ENCODE data around the gene FGFR3. TPM values are rescaled to one million over a fixed set of nuclear protein-coding genes. Genes with fewer than 3 reads are reported as not detected.

FGFR3 gene
- total and polyA plus RNA-seq, 10 of the 15 experiments (the other 5 are each of a cell fraction or from before 2014, with no cell fraction given): 0.05 to 0.33 (median 0.18) TPM; not detected in 6

DNA sequence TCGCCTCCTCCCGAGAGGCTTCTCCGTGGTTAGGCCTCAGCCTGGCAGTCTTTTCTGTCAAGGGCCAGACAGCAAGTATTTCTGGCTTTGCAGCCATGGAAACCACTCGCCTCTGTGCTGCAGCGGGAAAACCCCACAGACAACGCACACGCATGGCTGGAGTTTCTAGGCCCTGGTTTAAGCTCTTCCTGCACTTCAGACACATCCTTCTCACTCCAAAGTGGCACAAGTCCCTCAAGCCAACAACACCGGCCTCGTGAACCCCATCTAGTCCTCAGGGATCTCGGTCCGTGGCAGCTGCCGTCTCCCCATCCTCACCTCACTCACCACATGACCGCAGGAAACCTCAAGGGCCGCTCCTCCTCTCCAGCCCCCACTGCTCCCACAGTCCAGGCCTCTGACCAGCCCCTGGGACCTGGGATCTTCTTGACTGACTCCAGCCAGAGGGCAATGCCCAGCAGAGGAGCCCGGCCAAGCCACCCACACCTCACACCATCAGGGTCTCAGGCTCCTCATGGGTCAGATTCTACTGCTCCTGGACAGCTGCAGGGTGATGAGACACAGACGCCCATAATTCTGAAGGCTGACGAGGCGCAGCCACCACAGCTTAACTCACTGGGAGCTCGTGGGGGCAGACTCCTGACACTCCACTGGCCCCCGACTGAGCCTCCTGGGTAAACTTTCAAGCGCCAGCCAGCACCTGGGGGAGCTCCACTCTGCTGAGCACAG is 41.1 kb downstream of the FGFR3 start:
- Histone ChIP-seq H3K9ac (ENCODE audit: control insufficient read depth, insufficient read depth, low read length) (peak overlapping the region; percentile 32), H3K79me2 (ENCODE audit: control insufficient read depth, insufficient read depth, low read length) (peaks cover 2% of the 10 kb centered on the region), H3K4me1 (ENCODE audit: control insufficient read depth, insufficient read depth, low read length) (peaks cover 30% of the 10 kb centered on the region), H3K27ac (ENCODE audit: control insufficient read depth, insufficient read depth) (peak overlapping the region; percentile 87), H3K27me3 (replicated peaks in 1 of 2; ENCODE audit: control insufficient read depth in 2 of 2, insufficient read depth in 2 of 2, low read length in 1 of 2) (no peaks in the 10 kb centered on the region), H3K9me3 (replicated peaks; ENCODE audit: control insufficient read depth, insufficient read depth, low read length) (no peaks in the 10 kb centered on the region), H3K4me3 (no peak overlapping the region), H2AFZ (ENCODE audit: control insufficient read depth, low read depth, low read length) (peak overlapping the region; percentile 88), H4K20me1 (ENCODE audit: control insufficient read depth, insufficient read depth) (no peaks in the 10 kb centered on the region), H3K36me3 (ENCODE audit: control insufficient read depth in 2 of 2, insufficient read depth in 2 of 2, low read length in 1 of 2) (peaks cover 20 to 32% of the 10 kb centered on the region in 2 experiments), H3K4me2 (ENCODE audit: control insufficient read depth, insufficient read depth) (peak overlapping the region; percentile 89)
- ChIA-PET POLR2A (interaction anchor here (0.5 to 1.6 kb wide), 8 partner anchors 9 to 575 kb away, joined by 3 to 8 read pairs (median 3); partner anchors contain the start of genes NSD2, TACC3 and TMEM129), SMC1A (ENCODE audit: uncharacterized antibody, unreplicated experiment) (interaction anchor here (0.8 to 3.3 kb wide), 9 partner anchors 12 to 65 kb away, joined by 3 to 25 read pairs (median 4); no protein-coding TSS in a partner anchor), RAD21 (ENCODE audit: unreplicated experiment) (interaction anchor here (0.8 to 2.1 kb wide), 5 partner anchors 21 to 68 kb away, joined by 3 to 16 read pairs (median 3); no protein-coding TSS in a partner anchor), CTCF (interaction anchor here (1.1 to 3.3 kb wide), 7 partner anchors 10 to 141 kb away, joined by 3 to 20 read pairs (median 6); partner anchors contain the start of gene LETM1)
- ATAC-seq (peak; percentile 96), FAIRE-seq (peak; percentile 92), DNase-seq (ENCODE audit: low read depth, low spot score) (peak; percentile 55)
- in situ Hi-C loops (cut with MboI): no loop called here
- intact Hi-C loops (cut with micrococcal nuclease; ENCODE audit: unreplicated experiment): loop anchor here (1.0 kb wide), 1 partner anchor 65 kb away; no protein-coding TSS in a partner anchor
- TSS peak; percentile 32 for BruUV-seq (replicated peaks)
- 9% methylated on average over 21 of the region's 21 CpGs for WGBS (ENCODE audit: insufficient coverage, insufficient replicate concordance, low lambda C conversion rate, missing lambda C conversion rate)
- TF ChIP-seq IKZF1 (conservative IDR thresholded peaks at IDR 0.05) (peak; percentile 72), PML (IDR thresholded peaks at IDR 0.05; ENCODE audit: low read length) (no peak), HCFC1 (IDR thresholded peaks at IDR 0.05; ENCODE audit: low read length) (peak; percentile 10; the same call in 1 of the 2 replicates), JUNB (IDR thresholded peaks at IDR 0.05) (no peak), HDGF (IDR thresholded peaks at IDR 0.05) (peak; percentile 78; the same call in 1 of the 2 replicates), TAF1 (IDR thresholded peaks at IDR 0.05; ENCODE audit: borderline replicate concordance, low read depth, low read length) (0 out of 2 replicates have a peak, but pooled peaks have one; percentile 16), RUNX3 (IDR thresholded peaks at IDR 0.05; ENCODE audit: low read length) (peak; percentile 75), TBL1XR1 (IDR thresholded peaks at IDR 0.05; ENCODE audit: low read depth, low read length) (no peak), MXI1 (IDR thresholded peaks at IDR 0.05; ENCODE audit: low read depth, low read length) (peak; percentile 72), BMI1 (IDR thresholded peaks at IDR 0.05; ENCODE audit: borderline replicate concordance) (no peak), NFYA (IDR thresholded peaks at IDR 0.05; ENCODE audit: borderline replicate concordance, low read depth, low read length) (no peak), HDAC2 (IDR thresholded peaks at IDR 0.05) (no peak), POLR2A (IDR thresholded peaks at IDR 0.05; ENCODE audit: low read depth, low read length) (peak; percentile 45; the same call in 1 of the 2 replicates)
- TF ChIP-seq, protein P1, sequence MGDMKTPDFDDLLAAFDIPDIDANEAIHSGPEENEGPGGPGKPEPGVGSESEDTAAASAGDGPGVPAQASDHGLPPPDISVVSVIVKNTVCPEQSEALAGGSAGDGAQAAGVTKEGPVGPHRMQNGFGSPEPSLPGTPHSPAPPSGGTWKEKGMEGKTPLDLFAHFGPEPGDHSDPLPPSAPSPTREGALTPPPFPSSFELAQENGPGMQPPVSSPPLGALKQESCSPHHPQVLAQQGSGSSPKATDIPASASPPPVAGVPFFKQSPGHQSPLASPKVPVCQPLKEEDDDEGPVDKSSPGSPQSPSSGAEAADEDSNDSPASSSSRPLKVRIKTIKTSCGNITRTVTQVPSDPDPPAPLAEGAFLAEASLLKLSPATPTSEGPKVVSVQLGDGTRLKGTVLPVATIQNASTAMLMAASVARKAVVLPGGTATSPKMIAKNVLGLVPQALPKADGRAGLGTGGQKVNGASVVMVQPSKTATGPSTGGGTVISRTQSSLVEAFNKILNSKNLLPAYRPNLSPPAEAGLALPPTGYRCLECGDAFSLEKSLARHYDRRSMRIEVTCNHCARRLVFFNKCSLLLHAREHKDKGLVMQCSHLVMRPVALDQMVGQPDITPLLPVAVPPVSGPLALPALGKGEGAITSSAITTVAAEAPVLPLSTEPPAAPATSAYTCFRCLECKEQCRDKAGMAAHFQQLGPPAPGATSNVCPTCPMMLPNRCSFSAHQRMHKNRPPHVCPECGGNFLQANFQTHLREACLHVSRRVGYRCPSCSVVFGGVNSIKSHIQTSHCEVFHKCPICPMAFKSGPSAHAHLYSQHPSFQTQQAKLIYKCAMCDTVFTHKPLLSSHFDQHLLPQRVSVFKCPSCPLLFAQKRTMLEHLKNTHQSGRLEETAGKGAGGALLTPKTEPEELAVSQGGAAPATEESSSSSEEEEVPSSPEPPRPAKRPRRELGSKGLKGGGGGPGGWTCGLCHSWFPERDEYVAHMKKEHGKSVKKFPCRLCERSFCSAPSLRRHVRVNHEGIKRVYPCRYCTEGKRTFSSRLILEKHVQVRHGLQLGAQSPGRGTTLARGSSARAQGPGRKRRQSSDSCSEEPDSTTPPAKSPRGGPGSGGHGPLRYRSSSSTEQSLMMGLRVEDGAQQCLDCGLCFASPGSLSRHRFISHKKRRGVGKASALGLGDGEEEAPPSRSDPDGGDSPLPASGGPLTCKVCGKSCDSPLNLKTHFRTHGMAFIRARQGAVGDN (IDR thresholded peaks at IDR 0.05): peak; percentile 83
- TF ChIP-seq, protein P2, sequence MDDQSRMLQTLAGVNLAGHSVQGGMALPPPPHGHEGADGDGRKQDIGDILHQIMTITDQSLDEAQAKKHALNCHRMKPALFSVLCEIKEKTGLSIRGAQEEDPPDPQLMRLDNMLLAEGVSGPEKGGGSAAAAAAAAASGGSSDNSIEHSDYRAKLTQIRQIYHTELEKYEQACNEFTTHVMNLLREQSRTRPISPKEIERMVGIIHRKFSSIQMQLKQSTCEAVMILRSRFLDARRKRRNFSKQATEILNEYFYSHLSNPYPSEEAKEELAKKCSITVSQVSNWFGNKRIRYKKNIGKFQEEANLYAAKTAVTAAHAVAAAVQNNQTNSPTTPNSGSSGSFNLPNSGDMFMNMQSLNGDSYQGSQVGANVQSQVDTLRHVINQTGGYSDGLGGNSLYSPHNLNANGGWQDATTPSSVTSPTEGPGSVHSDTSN (IDR thresholded peaks at IDR 0.05; ENCODE audit: insufficient replicate concordance, low read depth, low read length): no peak
